Mucosa of descending colon (tissue), 3 donors: ENCODE data around the gene ACOT13. TPM values are rescaled to one million over a fixed set of nuclear protein-coding genes. Genes with fewer than 3 reads are reported as not detected.
"Not testable (repeated sequence)": the region's sequence is repeated elsewhere in the genome, so short reads cannot be mapped to it uniquely, and the experiment has no call there.

ENCODE experiments used
- ATAC-seq: fragments of 200-7000 bp; cut with Tn5 transposase; one replicate; pipeline ENCODE4 v1.9.1; 2020; ENCODE audit warnings: mild to moderate bottlenecking, moderate library complexity
- DNase-seq, 3 donors: peaks; one replicate each; pipeline ENCODE4 v3.0.0-alpha.2; 2020
- H3K36me3 ChIP-seq: fragments of 200-600 bp; one replicate; pipeline ENCODE4 v1.8.0; 2021; ENCODE audit warnings: low read depth, mild to moderate bottlenecking
- H3K4me1 ChIP-seq: fragments of 200-600 bp; one replicate; pipeline ENCODE4 v1.8.0; 2021; ENCODE audit warnings: low read depth, mild to moderate bottlenecking
- H3K4me3 ChIP-seq: fragments of 200-600 bp; one replicate; pipeline ENCODE4 v1.8.0; 2021; ENCODE audit warnings: mild to moderate bottlenecking
- H3K9me3 ChIP-seq: fragments of 200-600 bp; one replicate; pipeline ENCODE4 v1.8.0; 2021; ENCODE audit warnings: mild to moderate bottlenecking
- CTCF ChIP-seq: fragments of 200-600 bp; IDR thresholded peaks from one replicate; pipeline ENCODE4 v1.8.0; 2022; ENCODE audit warnings: antibody characterized with exemption, mild to moderate bottlenecking
- intact Hi-C, 2 donors: fragments of 100-400 bp; cut with DNase I in 1 of 2; cut with micrococcal nuclease in 1 of 2; formaldehyde crosslinking; loops; one replicate each; pipeline versions ENCODE4 v1.11.0 to v1.11.1; 2022; cut with DNase I, micrococcal nuclease
- total RNA-seq, 3 donors: library from RNA; stranded (reverse); fragmentation: NEBNext Ultra II Directional in 2 of 3; extraction: Animal tissue kit (Norgen Biotek cat#: 25700) in 2 of 3; gene quantifications; one replicate each; pipeline versions ENCODE4 v1.2.1 to v1.2.4, GENCODE V29; 2021 to 2023
- donor health status: DM: no; HTN: no; CAD: no; lungs with moderate emphysema.
- donor health status: DM: no; HTN: no; CAD: no.
- donor health status: DM: no; HTN: yes; CAD: no.

Gene ACOT13
- total RNA-seq, 3 donors from 2014 or later = 28.2 to 57.0 (median 35.3) TPM

- ATAC-seq (no peak), DNase-seq (no peak)
- no peaks in the 10 kb centered on the region for H3K4me1 ChIP-seq
Measured at GRCh38 chr6:24691550-24691949, 24.7 kb downstream of the ACOT13 start.

GRCh38 chr6:24692003-24692402 is 25.1 kb downstream of the ACOT13 start:
- DNase-seq (no peak), ATAC-seq (no peak)
- Histone ChIP-seq H3K4me1 (no peaks in the 10 kb centered on the region), H3K4me3 (no peak overlapping the region), H3K36me3 (no peaks in the 10 kb centered on the region), H3K9me3 (no peaks in the 10 kb centered on the region)
- intact Hi-C loops = loop anchor here in 1 of 2 donors (10.0 kb wide), 1 partner anchor 107 kb away; no protein-coding TSS in a partner anchor
- no peak for TF ChIP-seq CTCF

More at GRCh38 chr6:24691550-24691949, 24.7 kb downstream of the ACOT13 start:
- intact Hi-C loops = loop anchor here in 1 of 2 donors (10.0 kb wide), 1 partner anchor 107 kb away; no protein-coding TSS in a partner anchor
- Histone ChIP-seq H3K9me3 (no peaks in the 10 kb centered on the region), H3K36me3 (no peaks in the 10 kb centered on the region), H3K4me3 (no peak overlapping the region)
- no peak for TF ChIP-seq CTCF

- no peak overlapping the region for H3K4me3 ChIP-seq
- no peak for DNase-seq
- H3K36me3 ChIP-seq = no peaks in the 10 kb centered on the region
- H3K9me3 ChIP-seq = no peaks in the 10 kb centered on the region
- no peak for ATAC-seq
- intact Hi-C loops = loop anchor here in 1 of 2 donors (10.0 kb wide), 1 partner anchor 108 kb away; no protein-coding TSS in a partner anchor
- no peak for TF ChIP-seq CTCF
- no peaks in the 10 kb centered on the region for H3K4me1 ChIP-seq
Measured at GRCh38 chr6:24692415-24692814, 25.5 kb downstream of the ACOT13 start.

GRCh38 chr6:24692848-24693592 is 26.1 kb downstream of the ACOT13 start:
- Histone ChIP-seq H3K4me3 (no peak overlapping the region), H3K36me3 (no peaks in the 10 kb centered on the region), H3K9me3 (no peaks in the 10 kb centered on the region), H3K4me1 (no peaks in the 10 kb centered on the region)
- intact Hi-C loops = loop anchor here in 1 of 2 donors (10.0 kb wide), 1 partner anchor 108 kb away; no protein-coding TSS in a partner anchor
- DNase-seq (no peak), ATAC-seq (no peak)
- TF ChIP-seq CTCF = no peak

- H3K4me3 ChIP-seq = no peak overlapping the region
- intact Hi-C loops = loop anchor here in 1 of 2 donors (10.0 kb wide), 1 partner anchor 109 kb away; no protein-coding TSS in a partner anchor
- no peak for TF ChIP-seq CTCF
- H3K36me3 ChIP-seq = no peaks in the 10 kb centered on the region
- ATAC-seq (no peak), DNase-seq (no peak)
- no peaks in the 10 kb centered on the region for H3K9me3 ChIP-seq
- H3K4me1 ChIP-seq = no peaks in the 10 kb centered on the region
Measured at GRCh38 chr6:24694198-24694597, 27.3 kb downstream of the ACOT13 start.

GRCh38 chr6:24695635-24696034 is 28.8 kb downstream of the ACOT13 start:
- not testable (repeated sequence) for H3K4me1 ChIP-seq, H3K9me3 ChIP-seq, H3K36me3 ChIP-seq, H3K4me3 ChIP-seq
- ATAC-seq = peak; percentile 95
- intact Hi-C loops = loop anchor here (1.0 to 10.0 kb wide), 2 partner anchors 111 to 112 kb away; no protein-coding TSS in a partner anchor
- peak in 2 of 3 donors; percentile 42 to 55 for DNase-seq
